ENCODE data around the gene LUC7L. TPM values are rescaled to one million over a fixed set of nuclear protein-coding genes. Genes with fewer than 3 reads are reported as not detected.

LUC7L gene
- total RNA-seq, 2 experiments from 2014 or later = 94.8 to 98.4 TPM

GRCh38 chr16:247027-247426 is 17.8 kb upstream of the LUC7L start:
- Mint-ChIP-seq H3K27ac (no peak overlapping the region), H3K4me3 (no peak overlapping the region), H3K36me3 (ENCODE audit: low read depth) (peaks cover 9% of the 10 kb centered on the region), H3K4me1 (ENCODE audit: low read depth) (peaks cover 2% of the 10 kb centered on the region), H3K9me3 (no peaks in the 10 kb centered on the region), H3K27me3 (no peaks in the 10 kb centered on the region)
- POLR2A ChIA-PET = no interaction called here
- intact Hi-C loops (cut with DNase I, micrococcal nuclease) = no loop called here
- CTCF ChIA-PET = interaction anchor here (1.1 kb wide), 1 partner anchor 10 kb away, joined by 4 read pairs; no protein-coding TSS in a partner anchor
- DNase-seq (no peak), ATAC-seq (ENCODE audit: poor library complexity) (no peak)
- Histone ChIP-seq H3K36me3 (ENCODE audit: insufficient read depth, low read length) (peaks cover 7% of the 10 kb centered on the region), H3K27me3 (ENCODE audit: control insufficient read depth in 1 of 2, insufficient read depth in 2 of 2, low read length in 2 of 2) (no peaks in the 10 kb centered on the region), H3K27ac (ENCODE audit: low read depth in 1 of 2, low read length in 2 of 2) (no peak overlapping the region), H3K9me3 (ENCODE audit: control insufficient read depth in 1 of 2, insufficient read depth in 1 of 2, low read length in 2 of 2) (no peaks in the 10 kb centered on the region), H3K4me3 (ENCODE audit: low read length) (no peak overlapping the region), H3K4me1 (ENCODE audit: insufficient read depth, low read length) (peaks cover 6% of the 10 kb centered on the region)
- no peak for TF ChIP-seq CTCF (IDR thresholded peaks at IDR 0.05)

- H3K27me3 Mint-ChIP-seq = no peaks in the 10 kb centered on the region
- Histone ChIP-seq H3K36me3 (ENCODE audit: insufficient read depth, low read length) (peaks cover 7% of the 10 kb centered on the region), H3K4me1 (ENCODE audit: insufficient read depth, low read length) (peaks cover 4% of the 10 kb centered on the region), H3K27me3 (ENCODE audit: control insufficient read depth in 1 of 2, insufficient read depth in 2 of 2, low read length in 2 of 2) (no peaks in the 10 kb centered on the region), H3K27ac (ENCODE audit: low read depth in 1 of 2, low read length in 2 of 2) (no peak overlapping the region), H3K9me3 (ENCODE audit: control insufficient read depth in 1 of 2, insufficient read depth in 1 of 2, low read length in 2 of 2) (no peaks in the 10 kb centered on the region), H3K4me3 (ENCODE audit: low read length) (no peak overlapping the region)
- peak overlapping the region; percentile 20 for H3K4me3 Mint-ChIP-seq
- H3K27ac Mint-ChIP-seq = no peak overlapping the region
- ATAC-seq (ENCODE audit: poor library complexity) (no peak), DNase-seq (no peak)
- ChIA-PET CTCF (interaction anchor here (1.7 kb wide), 1 partner anchor 10 kb away, joined by 8 read pairs; no protein-coding TSS in a partner anchor), POLR2A (no interaction called here)
- no peak for TF ChIP-seq CTCF (IDR thresholded peaks at IDR 0.05)
- H3K9me3 Mint-ChIP-seq = no peaks in the 10 kb centered on the region
- peaks cover 4% of the 10 kb centered on the region for H3K4me1 Mint-ChIP-seq (ENCODE audit: low read depth)
- peaks cover 4% of the 10 kb centered on the region for H3K36me3 Mint-ChIP-seq (ENCODE audit: low read depth)
- intact Hi-C loops (cut with DNase I, micrococcal nuclease) = no loop called here
These were observed 15.9 kb upstream of the LUC7L start for GRCh38 chr16:245105-245504.

GRCh38 chr16:243348-243747 is 14.1 kb upstream of the LUC7L start:
- POLR2A ChIA-PET = no interaction called here
- H3K4me3 Mint-ChIP-seq = no peak overlapping the region
- TF ChIP-seq CTCF (IDR thresholded peaks at IDR 0.05) = no peak
- Histone ChIP-seq H3K36me3 (ENCODE audit: insufficient read depth, low read length) (peaks cover 6% of the 10 kb centered on the region), H3K9me3 (ENCODE audit: control insufficient read depth in 1 of 2, insufficient read depth in 1 of 2, low read length in 2 of 2) (no peaks in the 10 kb centered on the region), H3K4me1 (ENCODE audit: insufficient read depth, low read length) (peaks cover 4% of the 10 kb centered on the region), H3K27me3 (ENCODE audit: control insufficient read depth in 1 of 2, insufficient read depth in 2 of 2, low read length in 2 of 2) (no peaks in the 10 kb centered on the region), H3K4me3 (ENCODE audit: low read length) (no peak overlapping the region), H3K27ac (ENCODE audit: low read depth in 1 of 2, low read length in 2 of 2) (no peak overlapping the region)
- H3K27me3 Mint-ChIP-seq = no peaks in the 10 kb centered on the region
- no peak overlapping the region for H3K27ac Mint-ChIP-seq
- no peak for ATAC-seq (ENCODE audit: poor library complexity)
- H3K9me3 Mint-ChIP-seq = no peaks in the 10 kb centered on the region
- H3K4me1 Mint-ChIP-seq (ENCODE audit: low read depth) = peaks cover 4% of the 10 kb centered on the region
- intact Hi-C loops (cut with DNase I, micrococcal nuclease) = no loop called here
- peaks cover 4% of the 10 kb centered on the region for H3K36me3 Mint-ChIP-seq (ENCODE audit: low read depth)
- CTCF ChIA-PET = no interaction called here
- no peak for DNase-seq

Measured in CD4-positive, alpha-beta T cell (primary cell).